ENCODE data around the gene RBMS2. TPM values are rescaled to one million over a fixed set of nuclear protein-coding genes. Genes with fewer than 3 reads are reported as not detected.
A peak's percentile ranks its signal among the peaks of the same experiment; 100 is the strongest.

Gene RBMS2
- total RNA-seq, 1 donor from 2014 or later, result 111 TPM

DNA sequence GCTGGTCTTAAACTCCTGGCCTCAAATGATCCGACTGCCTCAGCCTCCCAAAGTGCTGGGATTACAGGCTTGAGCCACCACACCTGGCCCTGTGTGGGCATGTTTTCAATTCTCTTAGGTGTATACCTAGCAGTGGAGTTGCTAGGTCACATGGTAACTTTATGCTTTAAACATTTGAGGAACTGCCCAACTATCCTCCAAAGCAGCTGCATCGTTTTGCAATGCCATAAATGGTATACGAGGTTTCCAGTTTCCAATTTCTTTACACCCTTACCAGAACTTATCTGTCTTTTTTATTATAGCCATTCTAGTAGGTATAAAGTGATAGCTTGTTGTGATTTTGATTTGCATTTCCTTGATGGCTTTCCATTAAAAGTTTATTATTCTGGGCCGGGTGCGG, 25.1 kb downstream of the RBMS2 start:
- Histone ChIP-seq H3K4me2 (ENCODE audit: low read length) (no peak overlapping the region), H3K79me2 (ENCODE audit: insufficient read depth, low read length) (peaks cover 83% of the 10 kb centered on the region), H3K9ac (ENCODE audit: low read length) (no peak overlapping the region), H3K4me1 (ENCODE audit: insufficient read depth, low read length) (no peaks in the 10 kb centered on the region), H4K20me1 (ENCODE audit: insufficient read depth, low read length) (peaks cover 61% of the 10 kb centered on the region), H3K36me3 (ENCODE audit: insufficient read depth, low read length) (no peaks in the 10 kb centered on the region), H3K4me3 (ENCODE audit: insufficient read depth, low read depth, low read length) (no peak overlapping the region), H2AFZ (ENCODE audit: low read depth, low read length) (no peak overlapping the region), H3K27me3 (ENCODE audit: insufficient read depth, low read length) (no peaks in the 10 kb centered on the region), H3K9me3 (ENCODE audit: insufficient read depth, low read depth, low read length) (no peaks in the 10 kb centered on the region), H3K27ac (ENCODE audit: low read depth, low read length) (no peak overlapping the region)
- FAIRE-seq, result no peak
- Mint-ChIP-seq H3K27ac (ENCODE audit: unreplicated experiment) (no peak overlapping the region), H3K36me3 (ENCODE audit: low read depth, unreplicated experiment) (peaks cover 9% of the 10 kb centered on the region), H3K4me3 (ENCODE audit: unreplicated experiment) (no peak overlapping the region), H3K4me1 (ENCODE audit: low read depth, unreplicated experiment) (peaks cover under 1% of the 10 kb centered on the region), H3K27me3 (ENCODE audit: low read depth, unreplicated experiment) (no peaks in the 10 kb centered on the region), H3K9me3 (ENCODE audit: unreplicated experiment) (no peaks in the 10 kb centered on the region)
- TF ChIP-seq, protein P1, sequence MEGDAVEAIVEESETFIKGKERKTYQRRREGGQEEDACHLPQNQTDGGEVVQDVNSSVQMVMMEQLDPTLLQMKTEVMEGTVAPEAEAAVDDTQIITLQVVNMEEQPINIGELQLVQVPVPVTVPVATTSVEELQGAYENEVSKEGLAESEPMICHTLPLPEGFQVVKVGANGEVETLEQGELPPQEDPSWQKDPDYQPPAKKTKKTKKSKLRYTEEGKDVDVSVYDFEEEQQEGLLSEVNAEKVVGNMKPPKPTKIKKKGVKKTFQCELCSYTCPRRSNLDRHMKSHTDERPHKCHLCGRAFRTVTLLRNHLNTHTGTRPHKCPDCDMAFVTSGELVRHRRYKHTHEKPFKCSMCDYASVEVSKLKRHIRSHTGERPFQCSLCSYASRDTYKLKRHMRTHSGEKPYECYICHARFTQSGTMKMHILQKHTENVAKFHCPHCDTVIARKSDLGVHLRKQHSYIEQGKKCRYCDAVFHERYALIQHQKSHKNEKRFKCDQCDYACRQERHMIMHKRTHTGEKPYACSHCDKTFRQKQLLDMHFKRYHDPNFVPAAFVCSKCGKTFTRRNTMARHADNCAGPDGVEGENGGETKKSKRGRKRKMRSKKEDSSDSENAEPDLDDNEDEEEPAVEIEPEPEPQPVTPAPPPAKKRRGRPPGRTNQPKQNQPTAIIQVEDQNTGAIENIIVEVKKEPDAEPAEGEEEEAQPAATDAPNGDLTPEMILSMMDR (IDR thresholded peaks at IDR 0.05; ENCODE audit: insufficient read depth, low read depth, low read length), result no peak
- TF ChIP-seq EZH2 (IDR thresholded peaks at IDR 0.05; ENCODE audit: insufficient read depth, low read length), result no peak
- DNase-seq (ENCODE audit: low read depth), result no peak

DNA sequence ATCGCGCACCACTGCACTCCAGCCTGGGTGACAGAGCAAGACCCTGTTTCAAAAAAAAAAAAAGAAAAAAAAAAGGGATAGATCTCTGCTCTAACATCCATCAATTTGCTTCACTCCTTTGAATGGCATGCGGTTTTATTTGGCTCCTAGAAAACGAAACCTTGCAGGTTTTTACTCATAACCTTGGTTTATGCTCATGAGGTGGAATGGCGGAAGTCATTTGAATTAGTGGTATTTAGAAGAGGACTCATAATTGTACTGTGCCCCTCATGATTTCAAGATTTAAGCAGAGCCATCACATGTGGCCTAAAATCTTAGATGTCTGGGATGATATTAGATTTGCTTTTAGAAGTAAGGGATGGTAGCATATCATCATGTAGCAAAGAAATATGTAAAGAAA, 29.4 kb downstream of the RBMS2 start:
- Histone ChIP-seq H3K4me1 (ENCODE audit: insufficient read depth, low read length) (no peaks in the 10 kb centered on the region), H3K4me3 (ENCODE audit: insufficient read depth, low read depth, low read length) (no peak overlapping the region), H3K4me2 (ENCODE audit: low read length) (no peak overlapping the region), H2AFZ (ENCODE audit: low read depth, low read length) (no peak overlapping the region), H3K9me3 (ENCODE audit: insufficient read depth, low read depth, low read length) (no peaks in the 10 kb centered on the region), H3K9ac (ENCODE audit: low read length) (no peak overlapping the region), H3K27ac (ENCODE audit: low read depth, low read length) (no peak overlapping the region), H4K20me1 (ENCODE audit: insufficient read depth, low read length) (peaks cover 75% of the 10 kb centered on the region), H3K36me3 (ENCODE audit: insufficient read depth, low read length) (no peaks in the 10 kb centered on the region), H3K27me3 (ENCODE audit: insufficient read depth, low read length) (no peaks in the 10 kb centered on the region), H3K79me2 (ENCODE audit: insufficient read depth, low read length) (peaks cover 93% of the 10 kb centered on the region)
- TF ChIP-seq, protein P1 (IDR thresholded peaks at IDR 0.05; ENCODE audit: insufficient read depth, low read depth, low read length), result no peak
- TF ChIP-seq EZH2 (IDR thresholded peaks at IDR 0.05; ENCODE audit: insufficient read depth, low read length), result no peak
- no peak overlapping the region for H3K4me3 Mint-ChIP-seq (ENCODE audit: unreplicated experiment)
- H3K36me3 Mint-ChIP-seq (ENCODE audit: low read depth, unreplicated experiment), result peaks cover 2% of the 10 kb centered on the region
- H3K4me1 Mint-ChIP-seq (ENCODE audit: low read depth, unreplicated experiment), result peaks cover 3% of the 10 kb centered on the region
- FAIRE-seq (no peak), DNase-seq (ENCODE audit: low read depth) (no peak)
- no peak overlapping the region for H3K27ac Mint-ChIP-seq (ENCODE audit: unreplicated experiment)
- no peaks in the 10 kb centered on the region for H3K9me3 Mint-ChIP-seq (ENCODE audit: unreplicated experiment)
- H3K27me3 Mint-ChIP-seq (ENCODE audit: low read depth, unreplicated experiment), result no peaks in the 10 kb centered on the region

GRCh38 chr12:56565510-56566101, 44.0 kb downstream of the RBMS2 start:
- H2AFZ ChIP-seq (ENCODE audit: low read depth, low read length), result no peak overlapping the region
- peaks cover 28% of the 10 kb centered on the region for H3K36me3 Mint-ChIP-seq (ENCODE audit: low read depth, unreplicated experiment)
- no peaks in the 10 kb centered on the region for H3K4me1 ChIP-seq (ENCODE audit: insufficient read depth, low read length)
- H3K4me3 Mint-ChIP-seq (ENCODE audit: unreplicated experiment), result peak overlapping the region; percentile 8
- H3K4me1 Mint-ChIP-seq (ENCODE audit: low read depth, unreplicated experiment), result peaks cover 22% of the 10 kb centered on the region
- H3K36me3 ChIP-seq (ENCODE audit: insufficient read depth, low read length), result peaks cover 27% of the 10 kb centered on the region
- H3K27ac Mint-ChIP-seq (ENCODE audit: unreplicated experiment), result peak overlapping the region; percentile 79
- H3K9ac ChIP-seq (ENCODE audit: low read length), result peak overlapping the region; percentile 27
- peaks cover 14% of the 10 kb centered on the region for H4K20me1 ChIP-seq (ENCODE audit: insufficient read depth, low read length)
- TF ChIP-seq EZH2 (IDR thresholded peaks at IDR 0.05; ENCODE audit: insufficient read depth, low read length), result no peak
- TF ChIP-seq, protein P1 (IDR thresholded peaks at IDR 0.05; ENCODE audit: insufficient read depth, low read depth, low read length), result no peak
- no peak overlapping the region for H3K27ac ChIP-seq (ENCODE audit: low read depth, low read length)
- H3K9me3 ChIP-seq (ENCODE audit: insufficient read depth, low read depth, low read length), result no peaks in the 10 kb centered on the region
- FAIRE-seq (no peak), DNase-seq (ENCODE audit: low read depth) (peak; percentile 25)
- no peaks in the 10 kb centered on the region for H3K9me3 Mint-ChIP-seq (ENCODE audit: unreplicated experiment)
- peak overlapping the region; percentile 28 for H3K4me2 ChIP-seq (ENCODE audit: low read length)
- H3K27me3 ChIP-seq (ENCODE audit: insufficient read depth, low read length), result no peaks in the 10 kb centered on the region
- H3K79me2 ChIP-seq (ENCODE audit: insufficient read depth, low read length), result peaks cover 12% of the 10 kb centered on the region
- no peaks in the 10 kb centered on the region for H3K27me3 Mint-ChIP-seq (ENCODE audit: low read depth, unreplicated experiment)
- H3K4me3 ChIP-seq (ENCODE audit: insufficient read depth, low read depth, low read length), result no peak overlapping the region

Measured in astrocyte (in vitro differentiated cells and primary cell).